Activated T-cell treated with anti-CD3 and anti-CD28 coated beads, Interleukin-2, amount 50 U/mL, for 1 hour (primary cell): Measurements from ENCODE around the gene PRDX2.

Experiments
- DNase-seq: peaks from one replicate; pipeline ENCODE4 v3.0.0-alpha.2; 2020

PRDX2 gene

DNA sequence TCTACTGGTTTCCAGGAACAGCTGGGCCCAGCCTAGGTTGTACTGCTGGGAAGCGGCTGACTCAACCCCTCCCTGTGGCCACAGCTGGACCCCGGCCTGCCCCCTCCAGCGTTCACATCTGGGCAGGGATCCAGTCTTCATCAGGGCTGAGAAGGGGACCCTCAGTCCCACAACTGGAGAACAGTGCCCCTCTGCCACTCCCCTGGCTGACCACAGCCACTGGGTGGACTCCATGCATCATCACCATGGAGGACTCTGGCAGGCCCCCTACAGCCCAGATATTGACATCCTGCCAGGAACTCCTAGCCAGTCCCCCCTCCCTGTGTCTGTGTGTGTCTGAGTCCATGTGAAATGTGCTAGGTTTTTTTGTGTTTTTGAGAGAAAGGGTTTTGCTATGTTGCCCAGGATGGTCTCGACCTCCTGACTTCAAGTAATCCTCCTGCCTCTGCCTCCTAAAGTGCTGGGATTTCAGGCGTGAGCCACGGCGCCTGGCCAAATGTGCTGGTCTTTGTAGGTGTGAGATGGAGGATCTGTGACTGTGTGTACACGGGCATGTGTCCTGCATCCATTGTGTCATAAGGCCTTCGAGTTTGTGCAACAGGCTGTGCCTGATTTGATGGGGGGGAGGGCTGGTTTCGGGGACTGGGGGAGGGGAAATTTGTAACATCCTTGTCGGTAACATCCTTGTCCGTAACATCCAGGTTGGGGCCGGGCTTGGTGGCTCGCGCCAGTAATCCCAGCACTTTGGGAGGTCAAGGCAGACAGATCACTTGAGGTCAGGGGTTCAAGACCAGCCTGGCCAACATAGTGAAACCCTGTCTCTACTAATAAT is 22.2 kb downstream of the PRDX2 start:
- DNase-seq: no peak

- DNase-seq: no peak
Measured at GRCh38 chr19:12778905-12779161, 22.8 kb downstream of the PRDX2 start.

- peak; percentile 54 for DNase-seq
Measured at GRCh38 chr19:12778017-12778904, 23.3 kb downstream of the PRDX2 start.

- peak; percentile 88 for DNase-seq
Measured at GRCh38 chr19:12777217-12778016, 24.2 kb downstream of the PRDX2 start.

DNA sequence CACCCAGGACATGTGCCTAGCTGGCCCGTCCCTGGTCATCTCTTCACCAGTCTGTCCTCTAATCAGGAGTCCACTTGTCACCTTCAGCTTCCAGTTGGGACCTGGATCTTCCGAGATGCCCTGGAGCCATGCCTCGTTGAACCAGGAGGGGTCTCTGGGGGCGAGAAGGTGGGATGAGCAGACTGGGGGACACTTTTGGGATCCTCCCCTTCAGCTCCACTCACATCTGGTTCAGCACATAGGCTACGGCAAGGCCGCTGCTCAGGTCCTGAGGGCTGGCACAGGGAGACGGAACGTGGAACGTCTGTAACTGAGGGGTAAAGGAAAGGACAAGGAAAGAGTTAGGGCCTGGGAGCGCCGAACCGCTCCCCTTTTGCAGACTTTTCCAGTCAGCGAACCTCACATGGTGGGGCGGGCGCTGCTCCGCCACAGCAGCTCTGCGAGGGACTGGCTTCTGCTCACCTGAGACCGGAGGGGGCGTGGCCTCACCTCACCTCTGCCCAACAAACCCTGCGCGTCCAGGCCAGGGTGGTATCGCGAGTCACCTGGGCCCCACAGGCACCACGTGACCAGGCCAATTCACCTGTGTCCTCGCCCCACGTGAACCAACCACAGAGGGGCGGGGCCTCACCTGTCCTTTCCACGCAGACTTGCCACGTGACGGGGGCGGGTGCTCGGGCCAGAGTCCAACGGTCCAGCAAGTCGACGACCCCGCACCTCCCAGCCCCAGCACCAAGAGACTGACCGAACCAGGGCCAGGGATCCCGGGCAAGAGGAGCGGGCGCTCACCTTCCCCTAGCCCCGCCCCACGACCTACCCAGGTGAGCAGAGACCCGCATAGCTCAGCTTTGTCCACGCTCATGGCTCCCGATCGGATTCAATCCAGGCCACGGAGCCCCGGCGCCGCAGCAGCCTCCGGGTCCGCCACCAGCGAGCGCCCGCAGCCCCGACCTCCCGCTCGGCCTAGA is 26.7 kb downstream of the PRDX2 start, which contains the start of gene HOOK2:
TSS of gene HOOK2 (minus strand) at position 965 of the 968 bp plus-strand sequence. CDS start at position 862, 103 bp downstream.
- peak; percentile 23 for DNase-seq

DNA sequence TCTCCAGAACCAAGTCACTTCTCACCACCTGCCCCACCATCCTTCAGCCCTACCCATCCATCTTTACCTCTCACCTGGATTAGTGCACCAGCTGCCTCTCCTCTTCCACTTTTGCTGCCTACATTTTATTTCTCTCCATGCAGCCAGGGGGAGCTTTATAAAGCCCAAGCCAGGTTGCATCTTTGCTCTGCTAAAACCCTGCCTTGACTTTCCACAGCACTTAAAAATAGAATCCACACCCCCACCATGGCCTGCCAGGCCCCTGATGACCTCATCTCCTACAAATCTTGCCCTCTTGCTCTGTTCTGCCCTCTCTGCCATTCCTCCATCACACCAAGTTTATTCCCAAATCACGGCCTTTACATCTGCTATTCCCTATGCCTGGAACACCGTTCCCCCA is 28.0 kb downstream of the PRDX2 start:
- DNase-seq: no peak

- no peak for DNase-seq
Measured at GRCh38 chr19:12772323-12772722, 29.3 kb downstream of the PRDX2 start.

DNA sequence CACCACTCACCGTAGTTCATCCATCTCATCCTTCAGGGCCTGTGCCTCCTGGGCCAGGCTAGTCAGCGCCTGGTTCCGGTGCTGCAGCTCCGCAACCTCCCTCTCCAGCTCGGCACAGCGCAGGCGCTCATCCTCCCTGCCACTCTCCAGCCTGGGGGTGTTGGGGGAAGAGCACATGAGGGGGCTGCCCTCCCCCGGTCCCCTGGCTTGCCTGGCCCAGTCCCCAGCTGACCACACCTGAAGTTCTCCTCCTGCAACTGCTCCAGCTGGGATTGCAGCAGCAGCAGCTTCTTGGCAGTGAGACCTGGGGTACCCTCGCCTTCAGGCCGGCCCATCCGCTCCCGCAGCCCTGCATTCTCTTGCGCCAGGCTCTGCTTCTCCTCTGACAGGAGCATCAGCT is 30.7 kb downstream of the PRDX2 start:
- no peak for DNase-seq

DNA sequence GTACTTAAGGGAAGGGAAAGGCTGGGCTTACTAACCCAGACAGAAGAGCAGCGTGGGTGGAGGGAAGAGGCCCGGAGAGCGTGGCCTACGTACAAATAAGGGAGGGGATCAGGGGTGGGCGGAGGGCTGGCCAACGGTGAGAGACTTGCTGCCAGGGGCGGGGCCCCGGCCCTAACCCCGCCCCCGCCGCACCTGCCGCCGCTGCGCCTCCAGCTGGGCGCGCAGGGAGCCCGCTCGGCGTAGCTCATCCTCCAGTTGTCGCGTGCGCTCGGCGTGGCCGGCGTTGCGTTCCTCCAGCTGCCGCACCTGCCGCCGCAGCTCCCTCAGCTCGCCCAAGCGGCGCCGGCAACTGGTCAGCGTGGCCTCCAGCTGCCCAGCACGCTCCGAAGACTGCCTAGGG is 31.9 kb downstream of the PRDX2 start:
- DNase-seq: peak; percentile 55

- no peak for DNase-seq
Measured at GRCh38 chr19:12767666-12768065, 33.9 kb downstream of the PRDX2 start.

DNA sequence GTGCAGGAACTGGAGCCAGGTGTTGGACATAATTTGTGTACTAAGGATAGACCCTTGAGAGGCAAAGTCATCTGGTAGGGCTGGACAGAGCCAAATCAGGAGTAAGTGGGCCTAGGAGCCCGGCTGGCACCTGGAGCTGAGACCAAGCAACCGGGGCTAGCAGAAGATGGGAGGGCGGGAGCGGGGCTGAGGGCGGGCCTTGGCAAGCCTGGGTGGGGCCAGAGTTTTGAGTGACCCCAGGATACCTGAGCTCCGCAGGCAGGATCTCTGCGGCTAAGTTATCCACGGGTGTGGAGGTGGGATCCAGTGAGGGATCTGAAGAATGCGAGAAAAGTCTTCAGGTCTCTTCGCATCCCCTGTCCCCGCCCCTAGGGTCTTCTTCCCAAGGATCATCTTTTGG is 34.5 kb downstream of the PRDX2 start:
- no peak for DNase-seq

DNA sequence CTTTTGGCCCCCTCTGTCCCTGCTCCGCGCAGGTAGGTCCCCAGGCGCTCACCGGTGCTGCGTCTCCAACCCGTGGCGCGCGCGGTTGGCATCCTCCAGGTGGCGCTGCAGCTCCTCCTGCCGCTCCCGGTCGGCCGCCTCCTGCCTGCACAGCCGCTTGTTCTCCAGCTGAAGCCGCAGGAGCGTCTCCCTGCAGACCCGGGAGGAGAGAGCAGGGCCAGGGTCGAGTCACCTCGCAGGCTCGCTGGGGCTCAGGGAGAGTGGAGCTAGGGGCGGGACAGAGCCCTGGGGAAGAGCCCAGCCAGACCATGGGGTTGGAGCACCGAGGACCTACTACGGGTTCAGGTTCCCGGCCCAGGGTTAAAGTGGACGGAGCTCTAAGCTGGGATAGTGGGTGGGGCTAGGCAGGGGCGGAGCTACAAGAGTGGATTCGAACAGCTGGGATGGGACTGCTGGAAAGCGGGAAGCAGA is 35.5 kb downstream of the PRDX2 start:
- DNase-seq: peak; percentile 90

GRCh38 chr19:12764698-12765097 is 36.9 kb downstream of the PRDX2 start:
- DNase-seq: no peak

DNA sequence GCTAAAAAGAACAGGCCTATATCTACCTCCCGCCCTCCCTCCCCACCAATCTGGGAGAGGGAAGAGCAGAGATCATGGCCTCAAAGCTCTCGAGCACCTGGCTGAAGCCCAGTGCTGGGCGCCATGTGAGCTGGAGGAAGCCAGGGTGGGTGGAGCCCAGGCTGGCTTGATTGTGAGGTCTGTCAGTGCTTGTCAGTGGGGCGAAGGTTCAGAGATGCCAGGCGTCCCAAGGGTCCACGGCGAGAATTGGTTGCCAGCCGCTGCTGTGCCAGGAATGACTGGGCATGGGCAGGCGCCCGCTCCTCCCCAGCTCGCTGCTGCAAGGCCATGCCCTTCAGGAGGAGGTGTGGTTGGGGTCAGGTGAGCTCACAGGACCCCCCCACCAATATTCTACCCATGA is 38.5 kb downstream of the PRDX2 start:
- no peak for DNase-seq

DNA sequence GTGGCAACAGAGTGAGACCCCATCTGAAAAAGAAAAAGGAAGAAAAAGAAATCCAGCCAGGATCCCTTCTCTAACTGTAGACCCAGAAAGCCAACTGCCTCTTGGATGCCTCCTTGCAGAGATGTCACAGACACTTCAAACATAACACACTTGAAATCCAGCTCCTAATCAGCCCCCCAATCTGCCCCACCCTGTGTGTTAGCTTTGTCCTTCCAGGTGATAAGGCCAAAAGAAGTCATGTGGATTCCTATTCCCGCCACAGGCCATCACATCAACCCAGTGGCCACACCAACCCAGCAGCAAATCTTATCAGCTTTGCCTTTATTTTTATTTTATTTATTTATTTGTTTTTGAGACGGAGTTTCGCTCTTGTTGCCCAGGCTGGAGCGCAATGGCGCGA is 41.9 kb downstream of the PRDX2 start:
- no peak for DNase-seq

DNA sequence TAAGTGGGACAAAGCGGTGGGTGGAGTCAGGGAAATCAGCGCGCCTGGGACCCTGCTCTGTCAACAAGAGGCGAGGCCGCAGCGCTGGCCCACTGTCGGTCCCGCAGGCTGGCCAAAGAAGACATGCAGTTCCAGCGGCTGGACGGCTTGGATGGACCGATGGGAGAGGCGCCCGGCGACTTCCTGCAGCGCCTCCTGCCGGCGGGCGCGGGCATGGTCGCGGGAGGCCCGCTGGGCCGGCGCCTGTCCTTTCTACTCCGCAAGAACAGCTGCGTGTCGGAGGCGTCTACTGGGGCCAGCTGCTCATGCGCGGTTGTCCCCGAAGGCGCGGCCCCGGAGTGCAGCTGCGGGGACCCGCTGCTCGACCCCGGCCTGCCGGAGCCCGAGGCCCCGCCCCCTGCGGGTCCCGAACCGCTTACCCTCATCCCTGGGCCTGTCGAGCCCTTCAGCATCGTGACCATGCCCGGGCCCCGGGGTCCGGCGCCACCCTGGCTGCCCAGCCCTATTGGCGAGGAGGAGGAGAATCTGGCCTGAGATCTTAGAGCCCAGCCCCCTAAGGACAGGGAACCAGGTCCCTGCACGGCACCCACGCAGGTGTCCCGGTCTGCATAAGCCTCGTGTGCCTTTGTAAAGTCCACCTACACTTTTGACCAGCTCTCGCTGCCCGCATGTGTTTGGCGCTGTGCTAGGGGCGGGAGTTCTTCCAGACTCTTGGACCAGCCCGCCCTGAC is 43.9 kb downstream of the PRDX2 start:
- DNase-seq: peak; percentile 73

DNA sequence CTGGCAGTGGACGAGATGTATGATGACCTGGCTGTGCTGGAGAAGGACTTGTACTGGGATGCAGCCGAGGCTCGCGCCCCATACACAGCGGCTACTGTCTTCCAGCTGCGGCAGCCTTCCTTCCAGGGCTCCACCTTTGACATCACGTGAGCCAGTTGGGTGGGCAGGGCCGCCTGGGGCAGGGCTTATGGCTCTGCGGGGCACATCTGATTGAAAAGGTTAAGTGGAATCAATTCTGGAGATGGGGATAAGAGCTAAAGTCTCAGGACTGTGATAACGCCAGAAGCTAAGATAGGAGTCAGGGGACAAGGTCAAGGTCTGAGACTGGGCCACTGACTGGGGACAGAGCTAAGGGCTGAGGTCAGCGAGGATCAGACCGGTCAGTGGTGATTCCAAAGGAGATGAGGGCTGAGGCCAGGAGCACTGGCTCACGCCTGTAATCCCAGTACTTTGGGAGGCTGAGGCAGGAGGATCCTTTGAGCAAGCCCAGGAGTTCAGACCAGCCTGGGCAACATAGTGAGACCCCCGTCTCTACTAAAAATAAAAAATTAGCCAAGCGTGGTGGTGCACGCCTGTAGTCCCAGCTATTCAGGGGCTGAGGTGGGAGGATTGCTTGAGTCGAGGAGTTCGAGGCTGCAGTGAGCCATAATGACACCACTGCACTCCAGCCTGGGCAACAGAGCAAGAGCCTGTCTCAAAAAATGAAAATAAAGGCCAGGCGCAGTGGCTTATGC is 45.3 kb downstream of the PRDX2 start:
- no peak for DNase-seq

DNA sequence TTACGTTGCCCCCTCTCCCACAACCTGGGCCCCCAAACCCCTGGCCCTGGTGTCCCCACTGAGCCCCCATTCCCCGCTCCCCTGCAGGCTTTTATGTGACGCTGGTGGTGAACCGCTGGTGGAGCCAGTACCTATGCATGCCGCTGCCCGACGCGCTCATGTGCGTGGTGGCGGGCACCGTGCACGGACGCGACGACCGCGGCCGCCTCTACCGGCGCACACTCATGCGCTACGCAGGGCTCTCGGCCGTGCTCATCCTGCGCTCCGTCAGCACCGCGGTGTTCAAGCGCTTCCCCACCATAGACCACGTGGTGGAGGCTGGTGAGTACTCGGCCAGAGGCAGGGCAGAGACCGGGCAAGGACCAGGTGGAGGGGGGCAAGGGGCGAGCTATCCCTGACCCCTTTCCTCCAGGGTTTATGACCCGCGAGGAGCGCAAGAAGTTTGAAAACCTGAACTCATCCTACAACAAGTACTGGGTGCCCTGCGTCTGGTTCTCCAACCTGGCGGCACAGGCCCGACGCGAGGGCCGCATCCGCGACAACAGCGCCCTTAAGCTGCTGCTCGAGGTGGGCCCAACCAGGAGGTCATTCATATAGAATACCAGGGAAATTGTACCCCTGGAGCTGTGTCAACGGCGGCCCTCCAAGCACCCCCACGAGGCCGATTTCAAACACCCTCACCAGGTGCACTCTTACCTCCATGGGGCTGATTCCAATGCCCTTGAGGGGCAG is 47.0 kb downstream of the PRDX2 start:
- DNase-seq: no peak

- no peak for DNase-seq
Measured at GRCh38 chr19:12752056-12752781, 49.4 kb downstream of the PRDX2 start.
